ENCODE data around the gene FKBP5. TPM values are rescaled to one million over a fixed set of nuclear protein-coding genes. Genes with fewer than 3 reads are reported as not detected.

FKBP5 gene
- total and polyA plus RNA-seq, 9 of the 15 experiments (the other 6 are each of a cell fraction or from before 2014, with no cell fraction given) = 32.7 to 151 (median 75.0) TPM

DNA sequence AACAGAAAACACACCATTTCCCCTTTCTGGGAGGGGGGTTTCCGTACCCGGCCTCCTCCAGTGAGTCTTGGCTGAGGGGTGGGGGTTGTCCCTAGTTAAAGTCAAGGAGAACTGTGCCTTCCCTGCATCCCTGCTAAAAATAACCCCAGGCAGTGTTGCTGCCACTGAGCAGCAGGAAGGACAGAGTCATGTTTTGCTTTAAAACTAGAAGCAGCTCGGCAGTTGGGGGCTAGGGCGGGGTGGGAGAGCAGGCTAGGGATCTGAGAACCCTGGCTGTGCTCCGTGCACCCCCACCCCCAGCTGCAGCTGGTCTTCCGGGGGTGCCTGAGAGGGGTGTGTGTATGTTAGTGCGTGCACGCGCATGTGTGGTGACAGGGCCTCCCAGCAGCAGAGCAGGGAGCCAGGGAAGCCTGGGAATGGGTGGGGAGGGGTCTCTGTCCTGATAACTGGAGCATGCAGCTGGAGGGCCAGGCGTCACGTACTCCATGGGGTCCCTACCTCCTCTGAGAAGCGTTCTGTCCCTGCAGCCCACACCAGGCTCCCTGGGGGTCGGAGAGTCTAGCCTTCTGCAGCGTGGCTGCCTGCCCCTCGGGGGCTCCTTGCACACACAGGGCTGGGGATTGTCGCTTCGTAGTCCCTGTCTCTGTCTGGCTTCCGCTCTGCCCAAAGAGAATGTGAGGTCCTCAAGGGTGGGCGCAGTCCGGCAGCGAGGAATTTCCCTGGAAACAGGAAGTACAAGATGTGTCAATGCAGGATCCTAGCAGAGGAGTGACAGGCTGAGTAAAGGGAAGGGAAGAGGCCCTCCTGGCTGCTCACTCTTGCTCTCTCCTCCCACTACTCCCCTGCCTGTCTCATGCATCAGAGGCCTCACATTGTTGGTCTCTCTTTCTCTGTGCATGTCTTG is 31.4 kb upstream of the FKBP5 start (continued):
- TF ChIP-seq, protein P1, sequence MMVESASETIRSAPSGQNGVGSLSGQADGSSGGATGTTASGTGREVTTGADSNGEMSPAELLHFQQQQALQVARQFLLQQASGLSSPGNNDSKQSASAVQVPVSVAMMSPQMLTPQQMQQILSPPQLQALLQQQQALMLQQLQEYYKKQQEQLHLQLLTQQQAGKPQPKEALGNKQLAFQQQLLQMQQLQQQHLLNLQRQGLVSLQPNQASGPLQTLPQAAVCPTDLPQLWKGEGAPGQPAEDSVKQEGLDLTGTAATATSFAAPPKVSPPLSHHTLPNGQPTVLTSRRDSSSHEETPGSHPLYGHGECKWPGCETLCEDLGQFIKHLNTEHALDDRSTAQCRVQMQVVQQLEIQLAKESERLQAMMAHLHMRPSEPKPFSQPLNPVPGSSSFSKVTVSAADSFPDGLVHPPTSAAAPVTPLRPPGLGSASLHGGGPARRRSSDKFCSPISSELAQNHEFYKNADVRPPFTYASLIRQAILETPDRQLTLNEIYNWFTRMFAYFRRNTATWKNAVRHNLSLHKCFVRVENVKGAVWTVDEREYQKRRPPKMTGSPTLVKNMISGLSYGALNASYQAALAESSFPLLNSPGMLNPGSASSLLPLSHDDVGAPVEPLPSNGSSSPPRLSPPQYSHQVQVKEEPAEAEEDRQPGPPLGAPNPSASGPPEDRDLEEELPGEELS (CRISPR knock-in tag; IDR thresholded peaks at IDR 0.05; ENCODE audit: borderline replicate concordance) = no peak
- peak; percentile 66; the same call in 1 of the 2 replicates for TF ChIP-seq PHF8 (IDR thresholded peaks at IDR 0.05; ENCODE audit: borderline replicate concordance, low read length)
- TF ChIP-seq KDM5B (IDR thresholded peaks at IDR 0.05; ENCODE audit: insufficient replicate concordance, low read depth, low read length) = peak; percentile 59
- TF ChIP-seq, protein P2, sequence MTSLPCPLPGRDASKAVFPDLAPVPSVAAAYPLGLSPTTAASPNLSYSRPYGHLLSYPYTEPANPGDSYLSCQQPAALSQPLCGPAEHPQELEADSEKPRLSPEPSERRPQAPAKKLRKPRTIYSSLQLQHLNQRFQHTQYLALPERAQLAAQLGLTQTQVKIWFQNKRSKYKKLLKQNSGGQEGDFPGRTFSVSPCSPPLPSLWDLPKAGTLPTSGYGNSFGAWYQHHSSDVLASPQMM (CRISPR knock-in tag; IDR thresholded peaks at IDR 0.05) = no peak
- no peak for TF ChIP-seq POLR2H (tag; IDR thresholded peaks at IDR 0.05; ENCODE audit: low read depth)
- TF ChIP-seq, protein P3, sequence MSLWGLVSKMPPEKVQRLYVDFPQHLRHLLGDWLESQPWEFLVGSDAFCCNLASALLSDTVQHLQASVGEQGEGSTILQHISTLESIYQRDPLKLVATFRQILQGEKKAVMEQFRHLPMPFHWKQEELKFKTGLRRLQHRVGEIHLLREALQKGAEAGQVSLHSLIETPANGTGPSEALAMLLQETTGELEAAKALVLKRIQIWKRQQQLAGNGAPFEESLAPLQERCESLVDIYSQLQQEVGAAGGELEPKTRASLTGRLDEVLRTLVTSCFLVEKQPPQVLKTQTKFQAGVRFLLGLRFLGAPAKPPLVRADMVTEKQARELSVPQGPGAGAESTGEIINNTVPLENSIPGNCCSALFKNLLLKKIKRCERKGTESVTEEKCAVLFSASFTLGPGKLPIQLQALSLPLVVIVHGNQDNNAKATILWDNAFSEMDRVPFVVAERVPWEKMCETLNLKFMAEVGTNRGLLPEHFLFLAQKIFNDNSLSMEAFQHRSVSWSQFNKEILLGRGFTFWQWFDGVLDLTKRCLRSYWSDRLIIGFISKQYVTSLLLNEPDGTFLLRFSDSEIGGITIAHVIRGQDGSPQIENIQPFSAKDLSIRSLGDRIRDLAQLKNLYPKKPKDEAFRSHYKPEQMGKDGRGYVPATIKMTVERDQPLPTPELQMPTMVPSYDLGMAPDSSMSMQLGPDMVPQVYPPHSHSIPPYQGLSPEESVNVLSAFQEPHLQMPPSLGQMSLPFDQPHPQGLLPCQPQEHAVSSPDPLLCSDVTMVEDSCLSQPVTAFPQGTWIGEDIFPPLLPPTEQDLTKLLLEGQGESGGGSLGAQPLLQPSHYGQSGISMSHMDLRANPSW (CRISPR knock-in tag; IDR thresholded peaks at IDR 0.05) = no peak
- no peak for TF ChIP-seq NELFE (IDR thresholded peaks at IDR 0.05; ENCODE audit: insufficient read depth, insufficient read length)
- TF ChIP-seq, protein P4, sequence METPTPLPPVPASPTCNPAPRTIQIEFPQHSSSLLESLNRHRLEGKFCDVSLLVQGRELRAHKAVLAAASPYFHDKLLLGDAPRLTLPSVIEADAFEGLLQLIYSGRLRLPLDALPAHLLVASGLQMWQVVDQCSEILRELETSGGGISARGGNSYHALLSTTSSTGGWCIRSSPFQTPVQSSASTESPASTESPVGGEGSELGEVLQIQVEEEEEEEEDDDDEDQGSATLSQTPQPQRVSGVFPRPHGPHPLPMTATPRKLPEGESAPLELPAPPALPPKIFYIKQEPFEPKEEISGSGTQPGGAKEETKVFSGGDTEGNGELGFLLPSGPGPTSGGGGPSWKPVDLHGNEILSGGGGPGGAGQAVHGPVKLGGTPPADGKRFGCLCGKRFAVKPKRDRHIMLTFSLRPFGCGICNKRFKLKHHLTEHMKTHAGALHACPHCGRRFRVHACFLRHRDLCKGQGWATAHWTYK (CRISPR knock-in tag; IDR thresholded peaks at IDR 0.05) = no peak
- no peak for TF ChIP-seq MTA1 (IDR thresholded peaks at IDR 0.05; ENCODE audit: borderline replicate concordance)
- no peak for TF ChIP-seq ZNF830 (CRISPR knock-in tag; IDR thresholded peaks at IDR 0.05)
- no peak for TF ChIP-seq SAFB (IDR thresholded peaks at IDR 0.05; ENCODE audit: borderline replicate concordance, low read depth, low read length)
- TF ChIP-seq SIRT6 (IDR thresholded peaks at IDR 0.05; ENCODE audit: low read depth, low read length) = no peak
- TF ChIP-seq, protein P5, sequence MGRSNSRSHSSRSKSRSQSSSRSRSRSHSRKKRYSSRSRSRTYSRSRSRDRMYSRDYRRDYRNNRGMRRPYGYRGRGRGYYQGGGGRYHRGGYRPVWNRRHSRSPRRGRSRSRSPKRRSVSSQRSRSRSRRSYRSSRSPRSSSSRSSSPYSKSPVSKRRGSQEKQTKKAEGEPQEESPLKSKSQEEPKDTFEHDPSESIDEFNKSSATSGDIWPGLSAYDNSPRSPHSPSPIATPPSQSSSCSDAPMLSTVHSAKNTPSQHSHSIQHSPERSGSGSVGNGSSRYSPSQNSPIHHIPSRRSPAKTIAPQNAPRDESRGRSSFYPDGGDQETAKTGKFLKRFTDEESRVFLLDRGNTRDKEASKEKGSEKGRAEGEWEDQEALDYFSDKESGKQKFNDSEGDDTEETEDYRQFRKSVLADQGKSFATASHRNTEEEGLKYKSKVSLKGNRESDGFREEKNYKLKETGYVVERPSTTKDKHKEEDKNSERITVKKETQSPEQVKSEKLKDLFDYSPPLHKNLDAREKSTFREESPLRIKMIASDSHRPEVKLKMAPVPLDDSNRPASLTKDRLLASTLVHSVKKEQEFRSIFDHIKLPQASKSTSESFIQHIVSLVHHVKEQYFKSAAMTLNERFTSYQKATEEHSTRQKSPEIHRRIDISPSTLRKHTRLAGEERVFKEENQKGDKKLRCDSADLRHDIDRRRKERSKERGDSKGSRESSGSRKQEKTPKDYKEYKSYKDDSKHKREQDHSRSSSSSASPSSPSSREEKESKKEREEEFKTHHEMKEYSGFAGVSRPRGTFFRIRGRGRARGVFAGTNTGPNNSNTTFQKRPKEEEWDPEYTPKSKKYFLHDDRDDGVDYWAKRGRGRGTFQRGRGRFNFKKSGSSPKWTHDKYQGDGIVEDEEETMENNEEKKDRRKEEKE (IDR thresholded peaks at IDR 0.05; ENCODE audit: borderline replicate concordance in 1 of 2, control insufficient read depth in 1 of 2, low read depth in 2 of 2, low read length in 1 of 2) = no peak
- TF ChIP-seq HMGN3 (IDR thresholded peaks at IDR 0.05; ENCODE audit: borderline replicate concordance, extremely low read depth, insufficient read length, low read depth, low read length) = peak; percentile 31
- TF ChIP-seq GABPB1 (CRISPR knock-in tag; IDR thresholded peaks at IDR 0.05) = no peak
